Esophagus squamous epithelium (tissue), 4 donors: ENCODE measurements around the gene ASIC2.

Source experiments
- CTCF ChIP-seq, 6 experiments: fragments of 450-650 bp in 4 of 6; fragments of 200-600 bp in 2 of 6; sonication (generic) in 2 of 6; IDR thresholded peaks; one replicate each; pipeline ENCODE4 v1.5.1; 2016 to 2019; ENCODE audit warnings: antibody characterized with exemption in 6 of 6, mild to moderate bottlenecking in 4 of 6, moderate library complexity in 4 of 6
- POLR2A ChIP-seq, 4 donors: fragments of 450-650 bp; IDR thresholded peaks; one replicate each; pipeline ENCODE4 v1.6.1; 2017; ENCODE audit warnings: antibody characterized with exemption in 4 of 4, mild to moderate bottlenecking in 4 of 4, moderate library complexity in 3 of 4

DNA sequence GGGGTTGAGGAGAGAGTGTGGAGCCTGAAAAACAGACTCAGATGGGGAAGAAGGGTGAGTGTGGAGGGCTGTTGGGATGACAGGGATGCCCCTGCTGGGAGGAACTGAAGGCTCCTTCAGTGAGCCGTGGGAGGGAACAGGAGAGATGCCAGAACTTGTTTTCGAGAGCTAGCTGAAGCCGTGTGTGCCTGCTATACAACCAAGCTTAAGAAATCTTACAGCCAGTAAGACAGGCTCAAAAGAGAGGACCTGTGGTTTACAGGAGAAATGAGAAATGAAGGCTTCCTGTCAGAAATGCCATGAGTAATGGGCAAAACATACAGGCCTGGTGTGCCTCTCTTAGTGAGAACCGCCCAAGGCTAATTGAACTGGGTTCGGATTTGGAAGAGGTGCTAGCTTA is 201.8 kb downstream of the ASIC2 start:
- no peak for TF ChIP-seq POLR2A (IDR thresholded peaks at IDR 0.05)
- no peak for TF ChIP-seq CTCF (IDR thresholded peaks at IDR 0.05)
